A549 (cell line): ENCODE results near the gene SLC25A13. TPM values are rescaled to one million over a fixed set of nuclear protein-coding genes. Genes with fewer than 3 reads are reported as not detected.

Experiments
- ATAC-seq, 2 experiments: fragments of 200-7000 bp in 1 of 2; fragments of >200 bp in 1 of 2; cut with Nextera tagmentation in 1 of 2; cut with Tn5 transposase in 1 of 2; 3 replicates each; pipeline versions ENCODE4 v1.8.0 to v1.9.1; 2018 to 2020; ENCODE audit warnings: mild to moderate bottlenecking in 1 of 2, moderate library complexity in 1 of 2
- CTCF ChIA-PET: fragments of 300-600 bp; sonication (Branson Sonifier 250); formaldehyde crosslinking; extraction: SDS; loops from one replicate; lab custom pipeline; 2021; ENCODE audit warnings: antibody characterized with exemption, inconsistent platforms; lab: Yijun Ruan, JAX
- POLR2A ChIA-PET: fragments of 350-600 bp; formaldehyde crosslinking; extraction: SDS; loops from one replicate; lab custom pipeline; 2021; ENCODE audit warnings: antibody characterized with exemption, inconsistent platforms; lab: Yijun Ruan, JAX
- DNase-seq, 2 experiments: peaks; one replicate each; pipeline versions ENCODE4 v3.0.0 to v3.0.0-alpha.2; 2011 to 2016; ENCODE audit warnings: low read depth in 1 of 2, low spot score in 1 of 2
- FAIRE-seq: peaks from 2 replicates; lab custom pipeline; 2011; peaks lifted over from hg19 to GRCh38; lab: Jason Lieb, UNC
- H3K27ac ChIP-seq, 2 experiments: fragments of >200 bp; sonication (Bioruptor Twin); formaldehyde crosslinking; 3 replicates each; pipeline ENCODE4 v1.5.1; 2016 to 2017
- H3K4me1 ChIP-seq: fragments of >200 bp; sonication (Bioruptor Twin); formaldehyde crosslinking; 3 replicates; pipeline ENCODE4 v1.6.1; 2016
- H3K4me2 ChIP-seq: fragments of >200 bp; sonication (Bioruptor Twin); formaldehyde crosslinking; 3 replicates; pipeline ENCODE4 v1.6.1; 2016
- H3K4me3 ChIP-seq: fragments of >200 bp; sonication (Bioruptor Twin); formaldehyde crosslinking; 3 replicates; pipeline ENCODE4 v1.5.1; 2016
- H3K9me3 ChIP-seq: fragments of >200 bp; sonication (Bioruptor Twin); formaldehyde crosslinking; 3 replicates; pipeline ENCODE4 v1.6.1; 2016
- CBX8 ChIP-seq: fragments of 200-600 bp; sonication (generic); IDR thresholded peaks from 2 replicates; pipeline ENCODE4 v1.6.1; 2016
- CHD2 ChIP-seq: fragments of 150-350 bp; IDR thresholded peaks from 2 replicates; pipeline ENCODE4 v1.6.1; 2014; ENCODE audit warnings: low read length; ENCODE audit not compliant: partially characterized antibody
- EHF ChIP-seq: fragments of 250-450 bp; sonication (Bioruptor Pico); IDR thresholded peaks from 2 replicates; pipeline ENCODE4 v1.5.0; 2020; ENCODE audit warnings: mild to moderate bottlenecking
- EP300 ChIP-seq, 2 experiments: fragments of >200 bp; sonication (Bioruptor Twin); formaldehyde crosslinking; IDR thresholded peaks; 2 replicates in 1 of 2; 3 replicates in 1 of 2; pipeline ENCODE4 v1.6.1; 2016 to 2017
- ESRRA ChIP-seq: fragments of 150-350 bp; IDR thresholded peaks from 2 replicates; pipeline ENCODE4 v1.6.1; 2014; ENCODE audit warnings: mild to moderate bottlenecking, low read length, borderline replicate concordance
- FOSL2 ChIP-seq, 2 experiments: fragments of 450-650 bp in 1 of 2; fragments of >200 bp in 1 of 2; sonication (Bioruptor Twin) in 1 of 2; formaldehyde crosslinking; IDR thresholded peaks; 2 replicates each; pipeline versions ENCODE4 v1.5.0 to v1.6.1; 2016 to 2020; ENCODE audit warnings: mild to moderate bottlenecking in 1 of 2, moderate library complexity in 1 of 2
- FOXS1 ChIP-seq: fragments of 250-450 bp; sonication (Bioruptor Pico); IDR thresholded peaks from 2 replicates; pipeline ENCODE4 v1.5.0; 2020; ENCODE audit warnings: mild to moderate bottlenecking, moderate library complexity
- GATA3 ChIP-seq: IDR thresholded peaks from 2 replicates; pipeline ENCODE4 v1.6.1; 2012; ENCODE audit warnings: borderline replicate concordance
- HOXA7 ChIP-seq: fragments of 250-450 bp; sonication (Bioruptor Pico); IDR thresholded peaks from 2 replicates; pipeline ENCODE4 v1.5.0; 2020; ENCODE audit warnings: mild to moderate bottlenecking, moderate library complexity
- HOXB13 ChIP-seq: fragments of 250-450 bp; sonication (Bioruptor Pico); IDR thresholded peaks from 2 replicates; pipeline ENCODE4 v1.5.0; 2020; ENCODE audit warnings: low read depth, mild to moderate bottlenecking, moderate library complexity
- KDM5A ChIP-seq: fragments of 200-600 bp; sonication (generic); IDR thresholded peaks from 2 replicates; pipeline ENCODE4 v1.6.1; 2016; ENCODE audit warnings: antibody characterized with exemption, mild to moderate bottlenecking
- MYC ChIP-seq: IDR thresholded peaks from 2 replicates; pipeline ENCODE4 v1.6.1; 2012; ENCODE audit warnings: mild to moderate bottlenecking, inconsistent platforms, low read length, improper control_type of control experiment, borderline replicate concordance
- NFE2L2 ChIP-seq: fragments of 150-350 bp; conservative IDR thresholded peaks from 2 replicates; pipeline ENCODE4 v1.6.1; 2014; ENCODE audit warnings: low read length
- NPAS2 ChIP-seq: fragments of 250-450 bp; sonication (Bioruptor Pico); IDR thresholded peaks from 2 replicates; pipeline ENCODE4 v1.8.0; 2022; ENCODE audit warnings: mild to moderate bottlenecking, moderate library complexity, borderline replicate concordance
- NR3C1 ChIP-seq: fragments of >200 bp; sonication (Bioruptor Twin); formaldehyde crosslinking; IDR thresholded peaks from 3 replicates; pipeline ENCODE4 v1.6.1; 2017
- POLR2A ChIP-seq: IDR thresholded peaks from 2 replicates; pipeline ENCODE4 v1.6.1; 2012; ENCODE audit warnings: mild to moderate bottlenecking, low read length
- POLR2AphosphoS2 ChIP-seq: conservative IDR thresholded peaks from 2 replicates; pipeline ENCODE4 v1.6.1; 2012; ENCODE audit warnings: low read length, improper control_type of control experiment, inconsistent platforms
- RAD21 ChIP-seq, 2 experiments: fragments of >200 bp in 1 of 2; sonication (Bioruptor Twin) in 1 of 2; formaldehyde crosslinking in 1 of 2; IDR thresholded peaks in 1 of 2; conservative IDR thresholded peaks in 1 of 2; 2 replicates in 1 of 2; 3 replicates in 1 of 2; pipeline ENCODE4 v1.6.1; 2012 to 2018; ENCODE audit warnings: inconsistent platforms in 1 of 2
- TFCP2L1 ChIP-seq: fragments of 250-450 bp; sonication (Bioruptor Pico); IDR thresholded peaks from 2 replicates; pipeline ENCODE4 v1.5.0; 2021; ENCODE audit warnings: mild to moderate bottlenecking
- TP53 ChIP-seq: fragments of 250-450 bp; sonication (Bioruptor Pico); IDR thresholded peaks from 2 replicates; pipeline ENCODE4 v1.5.0; 2021; ENCODE audit warnings: mild to moderate bottlenecking, moderate library complexity
- WGBS: methylation state at CpG from one replicate; pipeline ENCODE4 v1.1.6; 2017; ENCODE audit errors: missing lambda C conversion rate; 5-methylcytosine and 5-hydroxymethylcytosine counted together
- polyA plus RNA-seq, 4 experiments: library from polyadenylated mRNA; depleted of rRNA in 3 of 4; stranded (reverse); fragments of >200 nt; fragmentation: RNase III in 1 of 4; extraction: RNeasy Plus Mini Kit Qiagen cat#74134 plus additional on column Dnase treatment in 1 of 4; gene quantifications; 2 replicates in 3 of 4; 3 replicates in 1 of 4; pipeline ENCODE4 v1.2.3, GENCODE V29; 2011 to 2017
- TF ChIP-seq, protein P1 (sequence below): fragments of 200-600 bp; sonication (generic); IDR thresholded peaks from 2 replicates; pipeline ENCODE4 v1.6.1; 2016; ENCODE audit warnings: antibody characterized with exemption, mild to moderate bottlenecking, moderate library complexity
- TF ChIP-seq, protein P2 (sequence below): IDR thresholded peaks from 2 replicates; pipeline ENCODE4 v1.6.1; 2012; ENCODE audit warnings: low read depth, borderline replicate concordance
- TF ChIP-seq, protein P3 (sequence below): fragments of 250-450 bp; sonication (Bioruptor Pico); IDR thresholded peaks from 2 replicates; pipeline ENCODE4 v1.5.0; 2020; ENCODE audit warnings: low read depth, mild to moderate bottlenecking, moderate library complexity

The SLC25A13 gene
- polyA plus RNA-seq, 2 of the 4 experiments (the other 2 are of a cell fraction) = 32.7 to 51.0 TPM

DNA sequence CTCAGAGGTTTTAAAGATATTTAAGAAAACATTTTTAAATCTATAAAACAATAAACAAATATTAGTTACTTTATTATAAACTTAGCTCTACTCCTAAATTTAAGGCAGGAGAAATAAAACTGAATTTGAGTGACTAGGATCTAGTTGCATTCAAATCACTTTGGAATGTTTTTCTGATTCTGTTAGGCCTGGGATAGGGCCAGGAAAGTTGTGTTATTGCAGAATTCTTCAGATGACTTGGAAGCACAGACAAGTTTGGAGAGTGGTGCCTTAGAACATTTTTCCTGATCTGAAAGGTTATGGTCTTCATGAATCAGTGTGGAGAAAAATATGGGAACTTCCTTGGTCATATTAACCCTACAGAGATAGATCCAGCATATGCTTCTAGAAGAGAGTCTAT, 15.6 kb upstream of the SLC25A13 start:
- POLR2A ChIA-PET = no interaction called here
- DNase-seq = no peak
- H3K4me2 ChIP-seq = no peak overlapping the region
- TF ChIP-seq, protein P1, sequence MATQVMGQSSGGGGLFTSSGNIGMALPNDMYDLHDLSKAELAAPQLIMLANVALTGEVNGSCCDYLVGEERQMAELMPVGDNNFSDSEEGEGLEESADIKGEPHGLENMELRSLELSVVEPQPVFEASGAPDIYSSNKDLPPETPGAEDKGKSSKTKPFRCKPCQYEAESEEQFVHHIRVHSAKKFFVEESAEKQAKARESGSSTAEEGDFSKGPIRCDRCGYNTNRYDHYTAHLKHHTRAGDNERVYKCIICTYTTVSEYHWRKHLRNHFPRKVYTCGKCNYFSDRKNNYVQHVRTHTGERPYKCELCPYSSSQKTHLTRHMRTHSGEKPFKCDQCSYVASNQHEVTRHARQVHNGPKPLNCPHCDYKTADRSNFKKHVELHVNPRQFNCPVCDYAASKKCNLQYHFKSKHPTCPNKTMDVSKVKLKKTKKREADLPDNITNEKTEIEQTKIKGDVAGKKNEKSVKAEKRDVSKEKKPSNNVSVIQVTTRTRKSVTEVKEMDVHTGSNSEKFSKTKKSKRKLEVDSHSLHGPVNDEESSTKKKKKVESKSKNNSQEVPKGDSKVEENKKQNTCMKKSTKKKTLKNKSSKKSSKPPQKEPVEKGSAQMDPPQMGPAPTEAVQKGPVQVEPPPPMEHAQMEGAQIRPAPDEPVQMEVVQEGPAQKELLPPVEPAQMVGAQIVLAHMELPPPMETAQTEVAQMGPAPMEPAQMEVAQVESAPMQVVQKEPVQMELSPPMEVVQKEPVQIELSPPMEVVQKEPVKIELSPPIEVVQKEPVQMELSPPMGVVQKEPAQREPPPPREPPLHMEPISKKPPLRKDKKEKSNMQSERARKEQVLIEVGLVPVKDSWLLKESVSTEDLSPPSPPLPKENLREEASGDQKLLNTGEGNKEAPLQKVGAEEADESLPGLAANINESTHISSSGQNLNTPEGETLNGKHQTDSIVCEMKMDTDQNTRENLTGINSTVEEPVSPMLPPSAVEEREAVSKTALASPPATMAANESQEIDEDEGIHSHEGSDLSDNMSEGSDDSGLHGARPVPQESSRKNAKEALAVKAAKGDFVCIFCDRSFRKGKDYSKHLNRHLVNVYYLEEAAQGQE = no peak
- TF ChIP-seq, protein P2, sequence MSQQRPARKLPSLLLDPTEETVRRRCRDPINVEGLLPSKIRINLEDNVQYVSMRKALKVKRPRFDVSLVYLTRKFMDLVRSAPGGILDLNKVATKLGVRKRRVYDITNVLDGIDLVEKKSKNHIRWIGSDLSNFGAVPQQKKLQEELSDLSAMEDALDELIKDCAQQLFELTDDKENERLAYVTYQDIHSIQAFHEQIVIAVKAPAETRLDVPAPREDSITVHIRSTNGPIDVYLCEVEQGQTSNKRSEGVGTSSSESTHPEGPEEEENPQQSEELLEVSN = no peak
- no peak for TF ChIP-seq NR3C1
- TF ChIP-seq TP53 = no peak
- no peak for TF ChIP-seq GATA3
- TF ChIP-seq KDM5A = no peak
- TF ChIP-seq CBX8 = no peak
- TF ChIP-seq NPAS2 (CRISPR knock-in tag) = no peak
- no peak for TF ChIP-seq NFE2L2
- TF ChIP-seq, protein P3, sequence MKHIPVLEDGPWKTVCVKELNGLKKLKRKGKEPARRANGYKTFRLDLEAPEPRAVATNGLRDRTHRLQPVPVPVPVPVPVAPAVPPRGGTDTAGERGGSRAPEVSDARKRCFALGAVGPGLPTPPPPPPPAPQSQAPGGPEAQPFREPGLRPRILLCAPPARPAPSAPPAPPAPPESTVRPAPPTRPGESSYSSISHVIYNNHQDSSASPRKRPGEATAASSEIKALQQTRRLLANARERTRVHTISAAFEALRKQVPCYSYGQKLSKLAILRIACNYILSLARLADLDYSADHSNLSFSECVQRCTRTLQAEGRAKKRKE (CRISPR knock-in tag) = no peak
- no peak for TF ChIP-seq POLR2A
- TF ChIP-seq ESRRA = no peak
- TF ChIP-seq, all 56 proteins: peak for 0
- H3K27ac ChIP-seq = no peak overlapping the region
- no peaks in the 10 kb centered on the region for H3K9me3 ChIP-seq
- FAIRE-seq (no peak), ATAC-seq (no peak)
- no peaks in the 10 kb centered on the region for H3K4me1 ChIP-seq
- H3K4me3 ChIP-seq = no peak overlapping the region
- CTCF ChIA-PET = interaction anchor here (0.5 kb wide), 1 partner anchor 721 kb away, joined by 3 read pairs; no protein-coding TSS in a partner anchor

DNA sequence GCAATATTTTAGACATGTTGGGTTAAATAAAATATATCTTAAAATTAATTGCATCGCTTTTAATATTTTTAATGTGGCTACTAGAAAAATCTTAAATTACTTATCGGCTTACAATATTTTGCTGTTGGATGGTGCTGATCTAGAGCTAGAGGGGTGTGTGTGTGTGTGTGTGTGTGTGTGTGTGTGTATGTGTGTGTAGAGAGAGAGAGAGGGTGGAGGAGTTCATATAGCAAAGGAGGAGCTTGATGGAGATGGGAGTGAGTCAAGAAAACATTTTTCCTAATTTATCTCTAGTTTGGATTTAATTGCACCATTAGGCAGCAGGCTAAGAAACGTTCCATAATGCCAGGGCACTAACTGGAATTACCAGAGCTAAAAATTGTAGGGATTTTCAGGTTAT, 10.4 kb upstream of the SLC25A13 start:
- POLR2A ChIA-PET = no interaction called here
- FAIRE-seq (no peak), ATAC-seq (no peak), DNase-seq (no peak)
- TF ChIP-seq HOXA7 (CRISPR knock-in tag) = no peak
- no peak for TF ChIP-seq RAD21 (conservative IDR thresholded peaks at IDR 0.05 in 1 of 2, IDR thresholded peaks at IDR 0.05 in 1 of 2)
- no peak for TF ChIP-seq CHD2
- no peak for TF ChIP-seq NFE2L2
- TF ChIP-seq EHF (CRISPR knock-in tag) = no peak
- TF ChIP-seq HOXB13 (CRISPR knock-in tag) = no peak
- TF ChIP-seq FOXS1 (CRISPR knock-in tag) = no peak
- no peak for TF ChIP-seq POLR2AphosphoS2
- no peak for TF ChIP-seq FOSL2 (IDR thresholded peaks at IDR 0.05)
- no peak for TF ChIP-seq FOSL2 (CRISPR knock-in tag; IDR thresholded peaks at IDR 0.05)
- TF ChIP-seq, protein P3 (CRISPR knock-in tag) = no peak
- TF ChIP-seq MYC = no peak
- no peak for TF ChIP-seq GATA3
- TF ChIP-seq TFCP2L1 (CRISPR knock-in tag) = no peak
- TF ChIP-seq EP300 (IDR thresholded peaks at IDR 0.05) = no peak
- no peak overlapping the region for H3K4me3 ChIP-seq
- H3K9me3 ChIP-seq = no peaks in the 10 kb centered on the region
- 50% methylated on average over 3 of the region's 3 CpGs for WGBS
- H3K4me1 ChIP-seq = no peaks in the 10 kb centered on the region
- CTCF ChIA-PET = interaction anchor here (0.7 kb wide), 1 partner anchor 17 kb away, joined by 3 read pairs; no protein-coding TSS in a partner anchor
- no peak overlapping the region for H3K27ac ChIP-seq
- no peak overlapping the region for H3K4me2 ChIP-seq
